ENCODE results near the gene DLG5.

The DLG5 gene

GRCh38 chr10:77873536-77874380, 52.8 kb downstream of the DLG5 start:
- no peak for DNase-seq
- no peaks in the 10 kb centered on the region for H3K27me3 ChIP-seq
- no peaks in the 10 kb centered on the region for H3K36me3 ChIP-seq
- no peak overlapping the region for H3K4me3 ChIP-seq (ENCODE audit: low read depth, low read length)
- peaks cover 24% of the 10 kb centered on the region for H3K4me1 ChIP-seq
- no peaks in the 10 kb centered on the region for H3K9me3 ChIP-seq
- TF ChIP-seq CTCF (IDR thresholded peaks at IDR 0.05; ENCODE audit: low read depth, low read length) = no peak

GRCh38 chr10:77872947-77873535, 53.5 kb downstream of the DLG5 start:
- H3K27me3 ChIP-seq = no peaks in the 10 kb centered on the region
- H3K9me3 ChIP-seq = no peaks in the 10 kb centered on the region
- TF ChIP-seq CTCF (IDR thresholded peaks at IDR 0.05; ENCODE audit: low read depth, low read length) = no peak
- no peaks in the 10 kb centered on the region for H3K36me3 ChIP-seq
- no peak for DNase-seq
- H3K4me3 ChIP-seq (ENCODE audit: low read depth, low read length) = no peak overlapping the region
- H3K4me1 ChIP-seq = peaks cover 17% of the 10 kb centered on the region

- H3K4me3 ChIP-seq (ENCODE audit: low read depth, low read length) = no peak overlapping the region
- peaks cover 10% of the 10 kb centered on the region for H3K4me1 ChIP-seq
- no peak for DNase-seq
- no peaks in the 10 kb centered on the region for H3K9me3 ChIP-seq
- no peaks in the 10 kb centered on the region for H3K36me3 ChIP-seq
- no peaks in the 10 kb centered on the region for H3K27me3 ChIP-seq
- TF ChIP-seq CTCF (IDR thresholded peaks at IDR 0.05; ENCODE audit: low read depth, low read length) = no peak
Measured at GRCh38 chr10:77872151-77872946, 54.2 kb downstream of the DLG5 start.

- no peaks in the 10 kb centered on the region; the same call in 1 of the 2 replicates for H3K36me3 ChIP-seq
- H3K27me3 ChIP-seq = no peaks in the 10 kb centered on the region
- peaks cover 9% of the 10 kb centered on the region for H3K4me1 ChIP-seq
- H3K9me3 ChIP-seq = no peaks in the 10 kb centered on the region
- H3K4me3 ChIP-seq (ENCODE audit: low read depth, low read length) = no peak overlapping the region
- TF ChIP-seq CTCF (IDR thresholded peaks at IDR 0.05; ENCODE audit: low read depth, low read length) = no peak
- DNase-seq = no peak
Measured at GRCh38 chr10:77869626-77870420, 56.7 kb downstream of the DLG5 start.

GRCh38 chr10:77868523-77868922, 58.0 kb downstream of the DLG5 start:
- Histone ChIP-seq H3K9me3 (no peaks in the 10 kb centered on the region), H3K36me3 (no peaks in the 10 kb centered on the region; the same call in 1 of the 2 replicates), H3K4me1 (peaks cover 4% of the 10 kb centered on the region), H3K4me3 (ENCODE audit: low read depth, low read length) (no peak overlapping the region), H3K27me3 (no peaks in the 10 kb centered on the region)
- no peak for DNase-seq
- TF ChIP-seq CTCF (IDR thresholded peaks at IDR 0.05; ENCODE audit: low read depth, low read length) = no peak
